Measurements from ENCODE around the gene PAMR1. TPM values are rescaled to one million over a fixed set of nuclear protein-coding genes. Genes with fewer than 3 reads are reported as not detected.

Gene PAMR1
- total RNA-seq, 1 experiment from 2014 or later = 0.62 TPM

DNA sequence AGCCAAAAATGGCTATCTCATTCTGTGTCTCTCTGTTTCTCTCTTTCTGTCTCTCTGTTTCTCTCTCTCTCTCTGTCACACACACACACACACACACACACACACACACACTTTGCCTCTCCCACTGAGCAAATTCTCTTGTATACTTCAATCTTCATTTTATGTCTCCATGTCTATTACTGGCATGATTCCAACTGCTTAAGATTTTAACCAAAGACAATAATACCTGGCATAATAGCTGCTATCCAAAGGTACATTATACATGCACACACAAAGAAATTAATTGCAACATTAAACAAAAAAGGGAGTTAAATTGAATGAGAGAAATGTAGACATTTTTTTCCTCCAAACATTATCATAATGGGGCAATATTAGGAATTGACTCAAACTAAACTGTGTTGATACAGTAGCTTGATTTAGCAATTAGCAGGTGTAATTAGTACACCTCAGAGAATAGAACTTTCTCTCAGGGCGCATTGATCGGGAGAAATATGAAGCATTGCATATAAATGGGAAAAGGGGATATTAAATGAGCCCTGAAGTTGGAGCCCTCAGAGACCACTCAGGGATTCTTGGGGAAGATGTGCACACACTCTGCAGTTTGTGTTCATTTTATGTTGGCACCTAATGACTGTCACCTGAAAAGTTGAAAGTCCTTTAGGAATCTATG lies 88.7 kb downstream of the PAMR1 start:
- TF ChIP-seq EZH2 (IDR thresholded peaks at IDR 0.05; ENCODE audit: borderline replicate concordance, low read depth, low read length, poor library complexity, severe bottlenecking) = no peak
- TF ChIP-seq, protein P1, sequence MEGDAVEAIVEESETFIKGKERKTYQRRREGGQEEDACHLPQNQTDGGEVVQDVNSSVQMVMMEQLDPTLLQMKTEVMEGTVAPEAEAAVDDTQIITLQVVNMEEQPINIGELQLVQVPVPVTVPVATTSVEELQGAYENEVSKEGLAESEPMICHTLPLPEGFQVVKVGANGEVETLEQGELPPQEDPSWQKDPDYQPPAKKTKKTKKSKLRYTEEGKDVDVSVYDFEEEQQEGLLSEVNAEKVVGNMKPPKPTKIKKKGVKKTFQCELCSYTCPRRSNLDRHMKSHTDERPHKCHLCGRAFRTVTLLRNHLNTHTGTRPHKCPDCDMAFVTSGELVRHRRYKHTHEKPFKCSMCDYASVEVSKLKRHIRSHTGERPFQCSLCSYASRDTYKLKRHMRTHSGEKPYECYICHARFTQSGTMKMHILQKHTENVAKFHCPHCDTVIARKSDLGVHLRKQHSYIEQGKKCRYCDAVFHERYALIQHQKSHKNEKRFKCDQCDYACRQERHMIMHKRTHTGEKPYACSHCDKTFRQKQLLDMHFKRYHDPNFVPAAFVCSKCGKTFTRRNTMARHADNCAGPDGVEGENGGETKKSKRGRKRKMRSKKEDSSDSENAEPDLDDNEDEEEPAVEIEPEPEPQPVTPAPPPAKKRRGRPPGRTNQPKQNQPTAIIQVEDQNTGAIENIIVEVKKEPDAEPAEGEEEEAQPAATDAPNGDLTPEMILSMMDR (conservative IDR thresholded peaks at IDR 0.05; ENCODE audit: low read depth, low read length) = no peak
- Histone ChIP-seq H3K4me3 (ENCODE audit: low read depth, low read length, poor library complexity, severe bottlenecking) (no peak overlapping the region), H3K27ac (ENCODE audit: low read depth, low read length, poor library complexity, severe bottlenecking) (no peak overlapping the region), H3K4me1 (ENCODE audit: insufficient read depth, low read length, poor library complexity, severe bottlenecking) (no peaks in the 10 kb centered on the region), H3K9me3 (ENCODE audit: low read depth, low read length, poor library complexity, severe bottlenecking) (no peaks in the 10 kb centered on the region), H3K36me3 (ENCODE audit: insufficient read depth, low read length, poor library complexity, severe bottlenecking) (no peaks in the 10 kb centered on the region), H3K27me3 (replicated peaks; ENCODE audit: insufficient read depth, low read depth, low read length, poor library complexity) (peaks cover 86% of the 10 kb centered on the region)
- CTCF ChIA-PET = no interaction called here
- no peak for DNase-seq (ENCODE audit: low spot score)
- no TSS peak for BruUV-seq (replicated peaks)
- intact Hi-C loops (cut with micrococcal nuclease; ENCODE audit: unreplicated experiment) = loop anchor here (2.0 kb wide), 1 partner anchor 20 kb away; no protein-coding TSS in a partner anchor
- POLR2A ChIA-PET (ENCODE audit: low non-redundant PET) = interaction anchor here (0.6 to 0.7 kb wide), 2 partner anchors 44 to 1283 kb away, joined by 3 to 4 read pairs; no protein-coding TSS in a partner anchor

DNA sequence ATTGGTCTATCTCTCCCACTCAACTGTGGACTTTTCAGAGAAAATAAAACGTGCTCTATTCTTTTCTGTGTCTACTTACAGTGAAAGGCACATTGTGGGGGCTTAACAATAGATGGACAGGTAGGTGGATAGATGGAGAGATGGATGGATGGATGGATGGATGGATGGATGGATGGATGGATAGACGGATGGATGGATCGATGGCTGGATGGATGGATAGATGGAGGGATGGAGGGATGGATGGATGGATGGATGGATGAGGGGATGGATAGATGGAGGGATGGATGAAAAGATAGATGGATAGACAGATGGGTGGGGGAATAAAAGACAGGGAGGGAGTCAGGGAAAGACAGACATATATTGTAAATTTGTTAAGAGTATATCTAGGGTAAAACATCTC lies 91.8 kb downstream of the PAMR1 start:
- H3K27me3 ChIP-seq (replicated peaks; ENCODE audit: insufficient read depth, low read depth, low read length, poor library complexity) = peaks cover 82% of the 10 kb centered on the region
- H3K9me3 ChIP-seq (ENCODE audit: low read depth, low read length, poor library complexity, severe bottlenecking) = no peaks in the 10 kb centered on the region
- intact Hi-C loops (cut with micrococcal nuclease; ENCODE audit: unreplicated experiment) = no loop called here
- POLR2A ChIA-PET (ENCODE audit: low non-redundant PET) = no interaction called here
- no peaks in the 10 kb centered on the region for H3K4me1 ChIP-seq (ENCODE audit: insufficient read depth, low read length, poor library complexity, severe bottlenecking)
- TF ChIP-seq, protein P1 (conservative IDR thresholded peaks at IDR 0.05; ENCODE audit: low read depth, low read length) = no peak
- no peak for TF ChIP-seq EZH2 (IDR thresholded peaks at IDR 0.05; ENCODE audit: borderline replicate concordance, low read depth, low read length, poor library complexity, severe bottlenecking)
- no peak for DNase-seq (ENCODE audit: low spot score)
- H3K4me3 ChIP-seq (ENCODE audit: low read depth, low read length, poor library complexity, severe bottlenecking) = no peak overlapping the region
- no TSS peak for BruUV-seq (replicated peaks)
- no peak overlapping the region for H3K27ac ChIP-seq (ENCODE audit: low read depth, low read length, poor library complexity, severe bottlenecking)
- H3K36me3 ChIP-seq (ENCODE audit: insufficient read depth, low read length, poor library complexity, severe bottlenecking) = no peaks in the 10 kb centered on the region
- CTCF ChIA-PET = no interaction called here

DNA sequence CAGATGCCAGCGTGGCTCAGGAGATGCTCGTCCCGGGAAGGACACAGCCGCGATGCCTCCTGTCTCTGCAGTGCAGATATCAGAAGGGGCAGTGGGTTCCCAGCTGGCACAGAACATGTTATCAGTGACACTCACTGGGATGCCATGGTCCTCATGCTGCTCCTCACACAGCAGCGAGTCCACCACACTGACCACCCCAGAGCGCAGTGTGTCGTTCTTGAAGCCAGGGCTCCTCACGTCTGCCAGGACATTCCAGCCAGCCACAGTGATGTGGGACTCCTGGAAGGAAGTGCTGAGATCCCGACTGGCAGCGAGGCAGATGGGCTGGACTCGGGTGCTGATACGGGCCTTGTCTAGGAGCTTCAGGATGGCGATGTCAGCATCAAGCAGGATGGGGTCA lies 93.0 kb downstream of the PAMR1 start:
- H3K27ac ChIP-seq (ENCODE audit: low read depth, low read length, poor library complexity, severe bottlenecking) = no peak overlapping the region
- intact Hi-C loops (cut with micrococcal nuclease; ENCODE audit: unreplicated experiment) = no loop called here
- H3K4me3 ChIP-seq (ENCODE audit: low read depth, low read length, poor library complexity, severe bottlenecking) = no peak overlapping the region
- peaks cover 3% of the 10 kb centered on the region for H3K4me1 ChIP-seq (ENCODE audit: insufficient read depth, low read length, poor library complexity, severe bottlenecking)
- ChIA-PET POLR2A (ENCODE audit: low non-redundant PET) (no interaction called here), CTCF (interaction anchor here (0.6 kb wide), 1 partner anchor 55 kb away, joined by 3 read pairs; no protein-coding TSS in a partner anchor)
- no peaks in the 10 kb centered on the region for H3K9me3 ChIP-seq (ENCODE audit: low read depth, low read length, poor library complexity, severe bottlenecking)
- H3K27me3 ChIP-seq (replicated peaks; ENCODE audit: insufficient read depth, low read depth, low read length, poor library complexity) = peaks cover 81% of the 10 kb centered on the region
- DNase-seq (ENCODE audit: low spot score) = no peak
- no TSS peak for BruUV-seq (replicated peaks)
- no peaks in the 10 kb centered on the region for H3K36me3 ChIP-seq (ENCODE audit: insufficient read depth, low read length, poor library complexity, severe bottlenecking)
- TF ChIP-seq, protein P1 (conservative IDR thresholded peaks at IDR 0.05; ENCODE audit: low read depth, low read length) = no peak
- no peak for TF ChIP-seq EZH2 (IDR thresholded peaks at IDR 0.05; ENCODE audit: borderline replicate concordance, low read depth, low read length, poor library complexity, severe bottlenecking)

Data from A673 (cell line).